Hindlimb muscle (tissue), 1 donor: Measurements from ENCODE around the gene ARHGAP26. TPM values are rescaled to one million over a fixed set of nuclear protein-coding genes. Genes with fewer than 3 reads are reported as not detected.

Experiments
- DNase-seq: peaks from one replicate; pipeline ENCODE4 v3.0.0-alpha.2; 2013
- polyA plus RNA-seq: library from polyadenylated mRNA; unstranded; fragments of 120-200 nt; gene quantifications from one replicate; pipeline ENCODE4 v1.2.1, GENCODE V29; 2013; ENCODE audit not compliant: insufficient read length

Gene ARHGAP26
- polyA plus RNA-seq, 1 donor, result 13.8 TPM

DNA sequence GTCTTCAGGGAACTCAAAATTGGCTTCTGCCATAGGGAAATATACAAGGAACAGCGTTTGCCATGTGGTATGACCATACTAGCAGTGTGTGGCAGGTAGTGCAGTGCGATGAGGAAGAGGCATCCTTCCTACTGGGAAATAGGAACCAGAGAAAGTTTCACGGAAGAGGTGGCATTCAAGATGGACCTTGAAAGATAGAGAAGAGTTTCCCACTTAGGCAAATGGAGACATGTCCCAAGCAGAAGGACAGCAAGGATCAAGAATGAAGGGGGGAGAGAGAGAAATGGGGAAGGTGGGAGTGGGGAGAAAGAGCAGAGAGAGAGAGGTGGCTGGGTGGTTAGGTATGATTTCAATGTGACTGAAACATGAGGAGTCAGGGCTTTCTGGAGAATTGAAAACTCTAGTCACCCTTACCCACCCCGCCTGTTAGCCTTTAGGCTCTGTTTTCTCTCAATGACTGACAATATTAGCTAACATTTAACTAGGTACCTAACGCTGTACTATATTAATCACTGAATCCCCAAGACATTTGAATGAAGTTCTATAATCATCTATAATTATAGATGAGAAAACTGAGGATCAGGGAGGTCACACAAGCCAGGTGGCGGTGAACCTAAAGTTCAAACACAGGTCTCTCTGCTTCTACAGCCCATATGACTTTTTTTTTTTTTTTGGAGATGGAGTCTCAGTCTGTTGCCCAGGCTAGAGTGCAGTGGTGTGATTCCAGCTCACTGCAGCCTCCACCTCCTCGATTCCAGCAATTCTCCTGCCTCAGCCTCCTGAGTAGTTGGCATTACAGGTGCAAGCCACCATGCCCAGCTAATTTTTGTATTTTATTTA lies 462.0 kb downstream of the ARHGAP26 start:
- DNase-seq, result no peak

DNA sequence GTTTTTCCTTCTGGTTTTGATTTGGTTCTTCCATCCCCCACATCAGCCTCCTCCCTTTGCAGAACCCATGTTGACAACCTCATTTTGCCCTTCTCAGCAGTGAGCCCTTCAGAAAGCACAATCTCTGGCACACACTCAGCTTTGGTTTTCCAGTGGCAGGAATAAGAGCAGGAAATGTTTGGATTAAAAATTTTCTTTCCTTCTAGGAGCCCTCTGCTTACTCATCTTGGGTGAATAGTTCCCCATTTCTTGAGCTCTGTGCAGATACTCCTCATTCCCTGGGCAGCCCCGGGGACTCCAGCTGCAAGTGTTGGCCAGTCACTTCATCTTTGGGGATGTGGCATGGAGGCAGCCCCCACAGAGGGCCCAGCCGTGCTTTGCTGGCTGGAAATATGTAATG lies 462.9 kb downstream of the ARHGAP26 start:
- no peak for DNase-seq

DNA sequence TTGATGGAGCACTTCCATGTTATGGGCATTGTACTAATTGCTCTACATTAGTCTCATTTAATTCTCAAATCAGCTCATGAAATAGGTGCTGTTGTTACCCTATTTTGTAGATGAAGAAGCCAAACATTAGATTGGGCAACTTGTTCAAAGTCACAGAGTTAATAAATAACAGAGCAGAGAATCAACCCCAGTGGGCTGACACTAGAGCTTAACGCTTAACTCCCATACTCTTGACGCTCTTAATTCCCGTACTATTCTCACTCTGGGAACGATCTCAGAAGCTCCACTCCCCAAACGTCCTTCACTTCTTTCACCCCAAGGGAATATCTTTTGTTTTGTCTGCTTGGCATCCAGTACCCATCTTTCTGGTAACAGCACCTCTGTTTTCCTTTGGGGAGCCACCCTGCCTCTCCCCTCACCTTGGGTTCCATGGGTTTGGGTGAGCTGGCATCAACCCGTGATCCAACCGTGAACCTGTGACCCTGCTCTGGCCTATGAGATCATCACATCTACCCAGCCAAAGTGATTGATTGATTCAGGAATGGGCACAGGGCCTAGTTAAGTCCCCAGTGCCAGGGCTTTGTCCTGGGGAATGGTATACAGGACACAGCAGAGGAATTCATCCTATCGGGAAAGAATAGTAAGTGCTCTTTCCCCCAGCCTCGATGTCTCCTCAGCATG lies 464.1 kb downstream of the ARHGAP26 start:
- no peak for DNase-seq

DNA sequence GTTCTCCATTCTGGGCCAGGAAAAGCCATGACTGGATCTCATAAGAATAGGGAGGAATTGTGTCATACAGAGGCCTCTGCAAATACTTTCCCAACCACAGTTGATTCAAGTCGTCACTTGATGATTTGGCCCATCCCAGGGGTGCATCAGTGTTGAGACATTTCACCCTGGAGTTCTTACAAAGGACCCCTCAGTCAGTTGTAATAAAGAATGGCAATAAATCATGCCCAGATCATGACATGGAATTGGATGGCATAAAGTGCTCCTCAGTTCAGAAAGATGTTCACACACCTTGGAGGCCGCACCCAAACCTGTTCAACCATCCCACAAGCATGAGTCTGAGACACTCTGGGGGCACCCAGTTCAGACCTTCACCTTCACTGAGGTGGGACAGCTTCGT lies 465.2 kb downstream of the ARHGAP26 start:
- DNase-seq, result no peak

DNA sequence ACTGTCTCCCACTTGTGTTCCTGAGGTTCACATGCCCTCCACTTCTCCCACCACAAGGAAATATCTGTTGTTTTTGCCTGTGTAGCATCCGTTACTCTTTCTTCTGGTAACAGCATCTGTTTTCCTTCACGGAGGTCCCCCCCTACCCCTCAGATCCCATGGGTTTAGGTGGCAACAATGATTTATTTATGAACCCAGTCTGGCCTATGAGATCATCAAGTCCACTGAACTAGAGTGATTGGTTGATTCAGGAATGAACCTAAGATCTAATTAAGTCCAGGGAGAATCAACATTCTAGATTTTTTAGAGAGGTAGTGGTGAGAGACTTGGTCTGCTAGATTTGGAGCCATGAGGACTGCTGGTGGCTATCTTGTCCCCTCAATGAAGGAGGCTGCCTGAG lies 466.5 kb downstream of the ARHGAP26 start:
- DNase-seq, result no peak

DNA sequence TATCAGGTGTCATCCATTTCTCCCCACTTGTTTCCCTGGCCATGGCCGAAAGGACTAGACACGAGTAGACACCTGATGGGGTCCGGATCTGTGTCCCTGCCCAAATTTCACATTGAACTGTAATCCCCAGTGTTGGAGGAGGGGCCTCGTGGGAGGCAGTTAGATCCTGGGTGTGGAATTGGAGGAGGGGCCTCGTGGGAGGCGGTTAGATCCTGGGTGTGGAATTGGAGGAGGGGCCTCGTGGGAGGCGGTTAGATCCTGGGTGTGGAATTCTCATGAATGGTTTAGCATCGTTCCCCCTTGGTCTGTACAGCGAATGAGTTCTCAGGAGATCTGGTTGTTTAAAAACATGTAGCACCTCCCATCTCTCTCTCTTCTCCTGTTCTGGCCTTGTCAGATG lies 467.5 kb downstream of the ARHGAP26 start:
- DNase-seq, result no peak

DNA sequence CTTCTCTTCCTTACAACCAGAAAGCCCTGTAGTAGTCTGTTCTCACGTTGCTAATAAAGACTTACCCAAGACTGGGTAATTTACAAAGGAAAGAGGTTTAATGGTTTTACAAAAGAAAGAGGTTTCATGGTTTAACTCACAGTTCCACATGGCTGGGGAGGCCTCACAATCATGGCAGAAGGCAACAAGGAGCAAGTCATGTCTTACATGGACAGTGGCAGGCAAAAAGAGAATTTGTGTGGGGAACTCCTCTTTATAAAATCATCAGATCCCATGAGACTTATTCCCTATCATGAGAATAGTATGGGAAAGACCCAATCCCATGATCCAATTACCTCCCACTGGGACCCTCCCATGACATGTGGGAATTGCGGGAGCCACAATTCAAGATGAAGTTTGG lies 468.4 kb downstream of the ARHGAP26 start:
- DNase-seq, result no peak

DNA sequence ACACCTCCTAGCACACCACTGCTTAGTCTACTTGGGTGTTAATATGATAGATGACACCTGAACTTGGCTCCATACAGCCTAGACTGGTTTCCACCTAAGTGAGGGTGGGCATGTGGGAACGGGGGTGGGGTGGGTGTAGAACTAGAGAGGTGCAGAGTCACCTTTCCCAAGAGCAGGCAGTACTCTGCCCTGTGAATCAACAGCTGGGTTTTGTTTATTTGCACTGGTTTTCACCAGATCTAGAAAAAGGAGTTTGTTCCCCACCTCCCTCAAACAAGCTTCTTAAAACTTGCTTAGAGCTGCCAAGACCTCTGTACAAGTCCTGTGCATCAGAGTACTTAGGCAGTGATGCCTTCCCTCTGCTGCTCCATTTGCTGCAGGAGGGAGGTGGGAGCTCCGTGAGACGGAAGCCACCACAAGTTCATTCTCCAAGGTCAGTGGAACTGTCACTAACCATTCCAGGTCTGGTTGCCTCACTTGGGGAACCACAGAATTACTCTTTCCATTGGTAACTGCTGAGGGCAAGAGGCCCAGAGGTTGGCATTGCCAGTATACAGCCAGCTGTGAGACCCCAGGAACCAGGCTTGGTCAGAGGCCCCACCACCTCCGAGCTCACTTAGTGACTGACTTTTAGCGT lies 469.8 kb downstream of the ARHGAP26 start:
- no peak for DNase-seq

DNA sequence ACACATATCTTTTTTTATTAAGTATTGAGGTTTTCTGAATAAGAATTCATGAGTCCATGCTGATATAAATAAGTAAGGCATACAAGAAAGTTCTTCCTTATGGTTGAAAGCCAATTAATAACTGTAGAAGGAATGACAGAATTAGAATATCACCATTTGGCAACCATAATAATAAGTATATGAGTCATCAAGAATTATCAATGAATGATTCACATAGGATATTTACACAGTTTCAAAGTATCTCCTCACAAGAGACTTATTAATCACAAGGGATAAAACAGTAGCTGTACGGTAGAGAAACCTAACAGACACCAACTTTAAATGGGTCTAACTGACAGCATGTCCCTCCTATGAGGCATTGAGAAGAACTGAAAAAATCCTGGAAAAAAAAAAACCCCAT lies 471.7 kb downstream of the ARHGAP26 start:
- no peak for DNase-seq

DNA sequence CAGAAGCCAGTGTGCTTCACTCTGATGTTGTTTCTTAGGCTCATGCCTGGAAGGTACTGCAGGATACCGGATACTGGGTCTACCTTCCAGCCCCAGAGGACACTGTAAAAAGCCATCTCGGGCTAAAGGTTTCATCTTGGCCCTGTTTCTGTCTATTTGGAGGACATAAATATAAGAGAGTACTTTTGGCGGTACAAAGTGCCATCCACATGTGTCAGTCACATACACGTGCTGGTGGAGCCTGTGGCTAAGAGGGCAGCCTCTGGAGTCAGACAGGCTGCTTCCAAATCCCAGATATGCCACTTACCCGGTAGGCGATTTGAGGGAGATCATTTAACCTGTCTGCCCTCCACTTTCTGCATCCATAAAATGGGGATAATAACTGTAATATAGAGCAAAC lies 472.9 kb downstream of the ARHGAP26 start:
- no peak for DNase-seq

DNA sequence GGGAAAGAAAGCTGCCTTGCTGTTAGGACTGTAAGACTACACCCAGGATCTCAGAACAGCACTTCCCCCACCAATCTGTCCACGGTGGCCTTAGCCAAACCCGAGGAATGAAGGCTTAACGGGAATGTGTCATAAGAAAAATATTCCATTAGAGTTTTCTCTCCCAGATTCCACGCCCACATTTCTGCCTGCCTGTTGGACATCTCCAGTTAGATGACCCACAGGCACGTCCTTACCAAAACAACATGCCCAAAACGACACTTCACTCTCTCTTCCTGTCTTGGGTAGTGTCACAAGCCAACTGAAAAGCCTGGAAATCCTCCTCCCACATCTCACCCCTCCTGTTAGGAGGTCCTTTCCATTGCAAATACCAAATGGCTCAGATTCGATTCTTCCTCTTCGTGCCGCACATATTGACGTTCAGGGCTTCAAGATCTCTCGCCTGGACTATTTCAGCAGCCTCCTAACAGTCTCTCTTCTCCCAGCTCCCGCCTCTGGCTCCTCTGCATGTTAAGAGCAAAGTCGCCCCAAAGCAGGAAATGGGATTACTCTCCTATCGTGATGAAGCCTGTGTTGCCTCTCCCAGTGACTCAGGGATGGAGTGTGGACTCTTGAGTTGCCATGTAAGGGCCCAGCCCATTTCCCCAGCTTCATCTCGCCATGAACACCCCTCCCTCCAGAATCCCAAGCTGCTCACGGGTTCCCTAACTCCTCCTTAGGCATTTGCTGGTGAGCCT lies 474.0 kb downstream of the ARHGAP26 start:
- DNase-seq, result peak; percentile 45

DNA sequence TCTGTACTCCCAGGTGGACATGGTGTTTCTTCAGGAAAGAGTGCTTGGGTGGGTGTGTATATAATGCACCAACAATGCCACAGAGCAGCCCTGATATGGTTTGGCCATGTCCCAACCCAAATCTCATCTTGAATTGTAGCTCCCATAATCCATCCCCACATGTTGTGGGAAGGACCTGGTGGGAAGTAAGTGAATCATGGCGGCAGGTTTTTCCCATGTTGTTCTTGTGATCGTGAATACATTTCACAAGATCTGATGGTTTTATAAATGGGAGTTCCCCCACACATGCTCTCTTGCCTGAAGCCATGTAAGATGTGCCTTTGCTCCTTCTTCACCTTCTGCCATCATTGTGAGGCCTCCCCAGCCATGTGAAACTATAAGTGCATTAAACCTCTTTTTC lies 474.8 kb downstream of the ARHGAP26 start:
- DNase-seq, result no peak

DNA sequence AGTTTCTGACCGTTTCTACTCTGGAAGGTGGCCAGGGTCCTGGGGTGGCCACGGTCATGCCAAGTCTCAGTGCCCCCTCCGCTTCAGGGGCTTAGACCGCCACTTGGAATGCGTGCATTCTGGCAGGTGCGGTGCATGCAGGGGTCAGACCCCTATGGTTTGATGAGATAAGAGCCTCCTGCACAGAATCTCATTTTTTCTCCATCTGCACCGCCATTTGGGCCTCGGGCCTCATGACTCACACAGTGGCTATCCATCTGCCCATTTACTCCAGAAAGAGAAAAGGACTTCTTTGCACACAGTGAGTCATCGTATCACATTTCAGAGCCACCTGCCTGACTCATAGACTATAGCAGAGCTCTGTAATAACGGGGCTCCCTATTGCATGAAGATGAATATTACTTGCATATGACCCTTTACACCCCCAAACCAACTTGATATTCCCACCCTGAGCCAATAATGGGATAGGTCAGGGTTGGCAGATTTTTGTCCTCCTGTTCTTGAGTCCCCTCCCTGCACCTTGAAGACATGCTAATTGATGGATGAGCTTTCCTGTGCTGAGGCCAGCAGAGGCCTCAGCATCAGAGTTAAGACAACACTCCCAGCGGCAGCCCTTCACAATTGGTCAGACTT lies 475.9 kb downstream of the ARHGAP26 start:
- no peak for DNase-seq

DNA sequence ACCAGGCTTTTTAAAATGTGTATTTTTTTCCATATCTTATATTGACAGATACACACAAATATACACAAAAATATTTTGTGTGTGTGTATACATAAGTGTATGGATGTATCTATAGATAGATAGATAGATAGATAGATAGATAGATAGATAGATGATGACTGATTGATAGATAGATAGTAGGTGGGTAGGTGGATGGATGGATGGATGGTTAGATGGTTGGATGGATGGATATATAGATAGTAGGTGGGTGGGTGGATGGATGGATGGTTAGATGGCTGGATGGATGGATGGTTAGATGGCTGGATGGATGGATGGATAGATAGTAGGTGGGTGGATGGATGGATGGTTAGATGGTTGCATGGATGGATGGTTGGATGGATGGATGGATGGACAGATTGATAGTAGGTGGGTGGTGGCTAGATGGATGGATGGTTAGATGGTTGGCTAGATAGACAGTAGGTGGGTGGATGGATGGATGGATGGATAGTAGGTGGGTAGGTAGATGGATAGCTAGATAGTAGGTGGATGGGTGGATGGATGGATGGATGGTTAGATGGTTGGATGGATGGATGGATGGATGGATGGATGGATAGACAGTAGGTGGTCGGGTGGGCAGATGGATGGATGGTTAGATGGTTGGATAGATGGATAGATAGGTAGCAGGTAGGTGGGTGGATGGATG lies 477.1 kb downstream of the ARHGAP26 start:
- no peak for DNase-seq

DNA sequence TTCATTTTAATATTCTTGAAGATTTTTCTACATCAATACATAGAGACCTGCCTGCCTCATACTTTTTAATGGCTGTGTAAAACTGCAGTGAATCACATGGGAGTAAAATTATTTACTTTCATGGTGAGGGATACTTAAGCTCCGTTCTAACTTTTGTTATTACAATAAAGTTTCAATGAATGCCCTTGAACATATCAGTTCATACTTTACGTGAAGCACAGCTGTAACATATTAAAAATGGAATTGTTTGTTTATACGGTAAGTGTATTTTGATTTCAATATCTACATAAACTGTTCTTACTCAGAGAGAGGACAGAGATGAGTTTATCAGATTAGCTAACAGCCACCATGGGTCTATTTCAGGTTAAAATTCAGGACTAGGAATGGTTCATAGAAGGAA lies 478.2 kb downstream of the ARHGAP26 start:
- DNase-seq, result no peak

DNA sequence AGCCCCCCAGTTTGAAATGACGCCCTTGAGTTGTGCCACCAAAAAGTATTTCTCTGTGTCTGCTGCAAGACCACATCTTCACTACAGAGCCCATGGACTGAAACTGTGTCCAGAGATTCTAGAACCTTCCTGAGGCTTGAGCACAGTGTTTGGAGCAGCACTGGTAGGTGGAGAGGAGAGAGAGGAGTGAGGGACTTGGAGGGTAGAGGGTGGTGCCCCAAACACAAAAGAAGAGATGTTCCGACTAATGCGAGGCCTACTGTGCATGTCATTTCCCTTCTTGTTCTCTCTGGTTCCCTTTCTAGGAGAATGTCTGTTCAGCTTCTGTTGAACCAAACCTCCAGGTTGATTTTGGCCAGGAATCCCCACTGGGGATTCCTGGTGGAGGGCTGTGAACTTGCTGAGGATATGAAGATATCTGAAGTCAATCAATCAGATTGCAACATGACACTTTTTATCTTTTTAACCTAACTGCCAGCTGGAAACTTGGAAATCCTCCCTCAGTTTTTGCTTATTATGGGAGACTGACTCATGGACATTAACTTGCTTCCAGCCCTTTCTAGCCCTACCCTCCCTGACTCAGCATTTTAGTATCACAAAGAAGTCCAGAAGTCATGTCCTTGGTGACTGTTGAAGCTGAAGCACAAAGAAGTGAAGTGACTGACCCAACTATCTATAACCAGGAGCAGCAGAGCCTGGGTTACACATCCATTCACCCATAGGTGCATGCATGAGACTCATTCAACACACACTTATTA lies 478.8 kb downstream of the ARHGAP26 start:
- DNase-seq, result no peak

DNA sequence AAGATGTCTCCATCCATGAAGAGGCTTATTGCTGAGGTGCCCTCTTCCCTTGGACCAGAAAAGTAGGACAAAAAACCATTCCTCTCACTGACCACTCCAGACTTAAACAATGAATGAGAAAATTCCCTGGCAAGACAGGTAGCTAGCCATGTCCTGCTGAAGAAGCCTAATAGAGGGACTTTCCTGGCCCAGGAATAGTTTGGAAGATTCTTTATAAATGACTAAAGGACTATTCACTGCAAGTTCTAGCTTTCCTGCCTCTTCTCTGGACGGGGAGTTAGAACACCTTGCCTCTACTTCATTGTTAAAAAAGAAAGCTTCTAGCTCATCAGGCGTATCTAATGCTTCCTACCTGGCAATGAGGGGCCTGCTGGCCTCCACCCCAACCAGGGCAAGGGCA lies 479.7 kb downstream of the ARHGAP26 start:
- DNase-seq, result no peak

DNA sequence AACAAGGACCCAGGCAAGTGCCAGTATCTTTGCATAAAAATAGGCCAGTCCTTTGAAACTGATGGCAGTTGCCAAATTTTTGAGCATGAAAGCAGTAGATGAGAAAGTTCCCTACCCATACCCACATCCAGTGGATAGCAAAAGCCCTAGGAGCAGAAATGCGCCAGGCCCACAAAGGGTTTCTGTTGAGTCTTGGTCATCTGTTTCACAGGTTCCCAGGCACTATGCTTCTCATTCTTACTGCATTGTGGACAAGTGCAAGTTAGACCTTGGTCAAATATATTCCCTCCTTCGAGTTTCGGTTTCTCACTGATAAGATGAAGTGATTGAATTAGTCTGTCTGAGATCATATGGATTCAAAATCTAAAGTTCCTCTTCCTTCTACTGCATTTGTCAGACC lies 481.0 kb downstream of the ARHGAP26 start:
- DNase-seq, result no peak

DNA sequence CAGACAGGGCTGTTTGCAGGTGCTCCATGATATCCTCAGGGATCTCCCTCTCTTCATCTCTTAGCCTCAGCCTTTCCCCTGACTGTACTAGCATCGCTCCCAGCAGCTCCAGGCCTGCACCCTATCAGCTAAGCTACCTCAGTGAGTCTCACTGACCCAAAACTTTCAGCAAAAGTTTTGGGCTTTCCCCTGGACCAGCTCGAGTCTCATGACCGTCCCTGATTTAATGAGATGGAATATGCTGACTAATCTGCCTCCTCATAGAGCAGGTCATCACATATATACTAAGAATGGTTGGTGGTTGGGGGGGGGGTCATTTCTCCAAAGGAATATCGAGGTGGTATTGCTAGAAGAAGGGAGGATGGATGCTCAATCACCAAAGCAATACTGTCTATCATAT lies 481.8 kb downstream of the ARHGAP26 start:
- DNase-seq, result no peak

DNA sequence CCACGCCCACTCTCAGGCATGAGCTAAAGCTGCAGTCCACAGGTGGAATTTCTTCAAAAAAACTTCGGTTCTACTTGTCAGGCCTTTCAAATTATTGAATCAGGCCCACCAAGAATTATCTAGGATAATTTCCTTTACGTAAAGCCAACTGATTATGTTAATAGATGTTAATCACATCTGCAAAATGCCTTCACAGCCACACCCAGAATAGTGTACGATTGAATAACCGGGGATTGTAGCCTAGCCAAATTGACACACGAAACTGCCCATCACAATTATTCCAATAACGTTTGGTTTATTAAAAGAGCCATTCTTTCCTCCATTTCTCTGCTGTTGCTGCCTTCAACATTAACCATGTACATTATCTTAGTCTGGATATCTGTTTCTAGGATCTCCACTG lies 484.6 kb downstream of the ARHGAP26 start:
- no peak for DNase-seq
